B cell (primary cell): ENCODE results near the gene GJB2. TPM values are rescaled to one million over a fixed set of nuclear protein-coding genes. Genes with fewer than 3 reads are reported as not detected.

Source experiments
- ATAC-seq: fragments of 200-7000 bp; cut with Tn5 transposase; one replicate; pipeline ENCODE4 v1.10.0; 2021; ENCODE audit warnings: low read depth, mild to moderate bottlenecking, moderate number of reproducible peaks, moderate library complexity
- CTCF ChIA-PET: fragments of 350-600 bp; sonication (Branson Sonifier 250); formaldehyde crosslinking; loops from one replicate; lab custom pipeline; 2021; ENCODE audit warnings: antibody characterized with exemption, inconsistent platforms; lab: Charles Lee
- POLR2A ChIA-PET: fragments of 350-600 bp; sonication (Branson Sonifier 250); formaldehyde crosslinking; loops from one replicate; lab custom pipeline; 2021; ENCODE audit warnings: antibody characterized with exemption; lab: Charles Lee
- DNase-seq: peaks from one replicate; pipeline ENCODE4 v3.0.0; 2013
- H2AFZ ChIP-seq: 2 replicates; pipeline ENCODE4 v1.6.1; 2012; ENCODE audit warnings: mild to moderate bottlenecking, low read depth, low read length; ENCODE audit not compliant: insufficient read depth, poor library complexity, severe bottlenecking
- H3K27ac ChIP-seq, 2 donors: 1 replicate in 1 of 2; 2 replicates in 1 of 2; pipeline ENCODE4 v1.5.1; 2012 to 2013; ENCODE audit warnings: low read length in 2 of 2, mild to moderate bottlenecking in 2 of 2, moderate library complexity in 1 of 2
- H3K27me3 ChIP-seq, 4 experiments: fragments of 200-600 bp in 1 of 4; sonication (generic) in 1 of 4; replicated peaks in 1 of 4; 1 replicate in 2 of 4; 2 replicates in 2 of 4; pipeline versions ENCODE4 v1.6.1 to v1.7.0; 2013 to 2016; ENCODE audit warnings: low read length in 3 of 4, mild to moderate bottlenecking in 2 of 4, mixed read lengths in 1 of 4, moderate library complexity in 1 of 4; ENCODE audit not compliant: insufficient read depth in 4 of 4, control insufficient read depth in 3 of 4; ENCODE audit errors: control extremely low read depth in 1 of 4
- H3K36me3 ChIP-seq, 2 experiments: replicated peaks in 1 of 2; 1 replicate in 1 of 2; 2 replicates in 1 of 2; pipeline versions ENCODE4 v1.6.1 to v1.7.1; 2013; ENCODE audit warnings: low read length in 1 of 2; ENCODE audit not compliant: insufficient read depth in 2 of 2, control insufficient read depth in 1 of 2; ENCODE audit errors: control extremely low read depth in 1 of 2, extremely low read depth in 1 of 2
- H3K4me1 ChIP-seq, 2 donors: fragments of 200-600 bp in 1 of 2; sonication (generic) in 1 of 2; 1 replicate in 1 of 2; 2 replicates in 1 of 2; pipeline versions ENCODE4 v1.5.1 to v1.6.1; 2013 to 2017; ENCODE audit warnings: low read length in 2 of 2; ENCODE audit not compliant: control insufficient read depth in 2 of 2, insufficient read depth in 2 of 2
- H3K4me2 ChIP-seq: replicated peaks from 2 replicates; pipeline ENCODE3; 2012; ENCODE audit warnings: mild to moderate bottlenecking, low read depth, low read length; ENCODE audit not compliant: poor library complexity, severe bottlenecking
- H3K4me3 ChIP-seq, 5 experiments: fragments of 200-600 bp in 1 of 5; sonication (generic) in 1 of 5; 1 replicate in 3 of 5; 2 replicates in 2 of 5; pipeline versions ENCODE4 v1.5.1 to v1.7.0; 2011 to 2016; ENCODE audit warnings: low read length in 4 of 5, mild to moderate bottlenecking in 4 of 5, low read depth in 2 of 5, control low read depth in 1 of 5, moderate library complexity in 1 of 5; ENCODE audit not compliant: insufficient read depth in 1 of 5; ENCODE audit errors: control extremely low read depth in 1 of 5, extremely low read depth in 1 of 5
- H3K79me2 ChIP-seq: fragments of 200-600 bp; sonication (generic); one replicate; pipeline ENCODE4 v1.6.0; 2016; ENCODE audit warnings: low read length; ENCODE audit not compliant: control insufficient read depth, insufficient read depth
- H3K9ac ChIP-seq: fragments of 200-600 bp; sonication (generic); 2 replicates; pipeline ENCODE4 v1.6.1; 2017; ENCODE audit warnings: mild to moderate bottlenecking, low read length, moderate library complexity
- H3K9me3 ChIP-seq, 3 donors: one replicate each; pipeline versions ENCODE4 v1.6.1 to v1.7.1; 2013; ENCODE audit warnings: low read length in 2 of 3; ENCODE audit not compliant: control insufficient read depth in 2 of 3, insufficient read depth in 1 of 3; ENCODE audit errors: control extremely low read depth in 1 of 3
- H4K20me1 ChIP-seq: 2 replicates; pipeline ENCODE4 v1.6.0; 2012; ENCODE audit warnings: mild to moderate bottlenecking, low read length; ENCODE audit not compliant: insufficient read depth, control insufficient read depth, poor library complexity, severe bottlenecking
- H3K27ac Mint-ChIP-seq: one replicate; pipeline ENCODE4 v1.8.0; 2021; ENCODE audit warnings: mixed read lengths
- H3K27me3 Mint-ChIP-seq: one replicate; pipeline ENCODE4 v1.8.0; 2021; ENCODE audit warnings: mixed read lengths
- H3K4me1 Mint-ChIP-seq: one replicate; pipeline ENCODE4 v1.8.0; 2021; ENCODE audit warnings: mixed read lengths
- H3K4me3 Mint-ChIP-seq: one replicate; pipeline ENCODE4 v1.8.0; 2021; ENCODE audit warnings: mixed read lengths
- H3K9me3 Mint-ChIP-seq: one replicate; pipeline ENCODE4 v1.8.0; 2022; ENCODE audit warnings: mixed read lengths; ENCODE audit not compliant: insufficient read depth
- EZH2 ChIP-seq: IDR thresholded peaks from 2 replicates; pipeline ENCODE4 v1.6.1; 2012; ENCODE audit warnings: borderline replicate concordance, low read depth, mild to moderate bottlenecking, moderate library complexity, low read length; ENCODE audit not compliant: insufficient read depth, poor library complexity, severe bottlenecking
- WGBS: methylation state at CpG from one replicate; pipeline ENCODE4 v1.1.5; 2013; ENCODE audit warnings: missing lambda C conversion rate; ENCODE audit not compliant: insufficient coverage; 5-methylcytosine and 5-hydroxymethylcytosine counted together
- intact Hi-C: fragments of 100-400 bp; cut with micrococcal nuclease; formaldehyde crosslinking; loops from one replicate; pipeline ENCODE4 v1.10.0; 2022
- polyA plus RNA-seq: library from polyadenylated mRNA; depleted of rRNA; stranded (reverse); fragments of >200 nt; gene quantifications from 2 replicates; pipeline ENCODE4 v1.2.3, GENCODE V29; 2012
- total RNA-seq, 2 donors: library from RNA; stranded (reverse); fragments of 120-200 nt in 1 of 2; gene quantifications; 1 replicate in 1 of 2; 2 replicates in 1 of 2; pipeline versions ENCODE4 v1.2.3 to v1.2.4, GENCODE V29; 2013 to 2022
- TF ChIP-seq, protein P1 (sequence below): fragments of 200-600 bp; IDR thresholded peaks from one replicate; pipeline ENCODE4 v1.8.0; 2022; ENCODE audit warnings: antibody characterized with exemption, mild to moderate bottlenecking

GJB2 gene
- total and polyA plus RNA-seq, 2 donors (not counting 1 experiment from before 2014, with no cell fraction given) = not detected

DNA sequence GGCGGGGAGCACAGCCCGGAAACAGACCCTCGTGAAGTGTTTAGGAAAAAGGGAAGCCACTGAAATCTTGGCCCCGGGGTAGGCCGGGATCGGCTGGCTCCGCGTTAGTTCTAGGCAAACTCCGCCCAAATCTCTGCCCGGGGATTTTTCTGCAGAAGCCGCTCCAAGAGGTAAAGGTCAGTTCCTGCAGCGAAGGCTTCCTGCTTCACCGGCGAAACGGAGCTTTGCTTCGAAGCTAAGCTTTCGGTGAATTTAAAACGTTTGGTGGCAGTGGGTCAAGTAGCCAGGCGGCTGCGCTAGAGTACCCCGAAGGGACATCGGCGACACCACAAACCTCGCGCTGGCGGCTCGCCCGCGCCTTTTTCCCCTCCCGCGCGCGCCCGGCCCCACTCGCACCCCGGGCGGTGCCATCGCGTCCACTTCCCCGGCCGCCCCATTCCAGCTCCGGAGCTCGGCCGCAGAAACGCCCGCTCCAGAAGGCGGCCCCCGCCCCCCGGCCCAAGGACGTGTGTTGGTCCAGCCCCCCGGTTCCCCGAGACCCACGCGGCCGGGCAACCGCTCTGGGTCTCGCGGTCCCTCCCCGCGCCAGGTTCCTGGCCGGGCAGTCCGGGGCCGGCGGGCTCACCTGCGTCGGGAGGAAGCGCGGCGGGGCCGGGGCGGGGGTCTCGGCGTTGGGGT, 441 bp downstream of the GJB2 start:
- peak overlapping the region; percentile 77 for H3K4me3 Mint-ChIP-seq
- no peak for ATAC-seq
- Histone ChIP-seq H3K4me1 (peaks cover 27 to 37% of the 10 kb centered on the region in 2 donors), H3K79me2 (no peaks in the 10 kb centered on the region), H3K9me3 (peaks cover 0 to 3% (median 0%) of the 10 kb centered on the region in 3 donors), H2AFZ (peak overlapping the region; percentile 64), H3K27ac (no peak overlapping the region), H3K4me3 (peak overlapping the region in 3 of 5 experiments; percentile 38 to 47 (median 39)), H3K27me3 (peaks cover 2 to 56% (median 44%) of the 10 kb centered on the region in 4 experiments), H3K36me3 (no peaks in the 10 kb centered on the region), H4K20me1 (no peaks in the 10 kb centered on the region), H3K9ac (peak overlapping the region; percentile 54), H3K4me2 (peak overlapping the region; percentile 89)
- WGBS = under 1% methylated on average over 73 of the region's 73 CpGs
- POLR2A ChIA-PET = no interaction called here
- CTCF ChIA-PET = no interaction called here
- peaks cover 59% of the 10 kb centered on the region for H3K27me3 Mint-ChIP-seq
- intact Hi-C loops = loop anchor here (10.0 kb wide), 1 partner anchor 1413 kb away; the partner anchor contains the start of gene MICU2
- H3K27ac Mint-ChIP-seq = no peak overlapping the region
- peak; percentile 95 for TF ChIP-seq EZH2
- TF ChIP-seq, protein P1, sequence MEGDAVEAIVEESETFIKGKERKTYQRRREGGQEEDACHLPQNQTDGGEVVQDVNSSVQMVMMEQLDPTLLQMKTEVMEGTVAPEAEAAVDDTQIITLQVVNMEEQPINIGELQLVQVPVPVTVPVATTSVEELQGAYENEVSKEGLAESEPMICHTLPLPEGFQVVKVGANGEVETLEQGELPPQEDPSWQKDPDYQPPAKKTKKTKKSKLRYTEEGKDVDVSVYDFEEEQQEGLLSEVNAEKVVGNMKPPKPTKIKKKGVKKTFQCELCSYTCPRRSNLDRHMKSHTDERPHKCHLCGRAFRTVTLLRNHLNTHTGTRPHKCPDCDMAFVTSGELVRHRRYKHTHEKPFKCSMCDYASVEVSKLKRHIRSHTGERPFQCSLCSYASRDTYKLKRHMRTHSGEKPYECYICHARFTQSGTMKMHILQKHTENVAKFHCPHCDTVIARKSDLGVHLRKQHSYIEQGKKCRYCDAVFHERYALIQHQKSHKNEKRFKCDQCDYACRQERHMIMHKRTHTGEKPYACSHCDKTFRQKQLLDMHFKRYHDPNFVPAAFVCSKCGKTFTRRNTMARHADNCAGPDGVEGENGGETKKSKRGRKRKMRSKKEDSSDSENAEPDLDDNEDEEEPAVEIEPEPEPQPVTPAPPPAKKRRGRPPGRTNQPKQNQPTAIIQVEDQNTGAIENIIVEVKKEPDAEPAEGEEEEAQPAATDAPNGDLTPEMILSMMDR = no peak
- DNase-seq = peak; percentile 48
- H3K9me3 Mint-ChIP-seq = no peaks in the 10 kb centered on the region
- H3K4me1 Mint-ChIP-seq = peaks cover 23% of the 10 kb centered on the region
